ENCODE measurements around the gene INSYN1. TPM values are rescaled to one million over a fixed set of nuclear protein-coding genes. Genes with fewer than 3 reads are reported as not detected.

Gene INSYN1
- total RNA-seq, 4 donors from 2014 or later: 0.77 to 13.5 (median 6.9) TPM

- intact Hi-C loops (cut with DNase I; ENCODE audit: low total_unique reads): no loop called here
- H3K9me3 ChIP-seq: no peaks in the 10 kb centered on the region
- no peak overlapping the region for H3K27ac ChIP-seq
- H3K36me3 ChIP-seq: no peaks in the 10 kb centered on the region
- no peaks in the 10 kb centered on the region for H3K4me1 ChIP-seq
- TF ChIP-seq POLR2A (IDR thresholded peaks at IDR 0.05): no peak
- TF ChIP-seq, protein P1, sequence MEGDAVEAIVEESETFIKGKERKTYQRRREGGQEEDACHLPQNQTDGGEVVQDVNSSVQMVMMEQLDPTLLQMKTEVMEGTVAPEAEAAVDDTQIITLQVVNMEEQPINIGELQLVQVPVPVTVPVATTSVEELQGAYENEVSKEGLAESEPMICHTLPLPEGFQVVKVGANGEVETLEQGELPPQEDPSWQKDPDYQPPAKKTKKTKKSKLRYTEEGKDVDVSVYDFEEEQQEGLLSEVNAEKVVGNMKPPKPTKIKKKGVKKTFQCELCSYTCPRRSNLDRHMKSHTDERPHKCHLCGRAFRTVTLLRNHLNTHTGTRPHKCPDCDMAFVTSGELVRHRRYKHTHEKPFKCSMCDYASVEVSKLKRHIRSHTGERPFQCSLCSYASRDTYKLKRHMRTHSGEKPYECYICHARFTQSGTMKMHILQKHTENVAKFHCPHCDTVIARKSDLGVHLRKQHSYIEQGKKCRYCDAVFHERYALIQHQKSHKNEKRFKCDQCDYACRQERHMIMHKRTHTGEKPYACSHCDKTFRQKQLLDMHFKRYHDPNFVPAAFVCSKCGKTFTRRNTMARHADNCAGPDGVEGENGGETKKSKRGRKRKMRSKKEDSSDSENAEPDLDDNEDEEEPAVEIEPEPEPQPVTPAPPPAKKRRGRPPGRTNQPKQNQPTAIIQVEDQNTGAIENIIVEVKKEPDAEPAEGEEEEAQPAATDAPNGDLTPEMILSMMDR (IDR thresholded peaks at IDR 0.05): no peak
- H3K4me3 ChIP-seq: no peak overlapping the region
- DNase-seq: no peak
- no peaks in the 10 kb centered on the region for H3K27me3 ChIP-seq
Measured at GRCh38 chr15:73756947-73757513, 3.9 kb upstream of the INSYN1 start.

GRCh38 chr15:73756390-73756789, 3.2 kb upstream of the INSYN1 start:
- no peak for DNase-seq
- Histone ChIP-seq H3K27ac (no peak overlapping the region), H3K27me3 (no peaks in the 10 kb centered on the region), H3K4me3 (no peak overlapping the region), H3K4me1 (no peaks in the 10 kb centered on the region), H3K9me3 (no peaks in the 10 kb centered on the region), H3K36me3 (no peaks in the 10 kb centered on the region)
- intact Hi-C loops (cut with DNase I; ENCODE audit: low total_unique reads): no loop called here
- TF ChIP-seq, protein P1 (IDR thresholded peaks at IDR 0.05): no peak
- TF ChIP-seq POLR2A (IDR thresholded peaks at IDR 0.05): no peak

GRCh38 chr15:73755946-73756345, 2.8 kb upstream of the INSYN1 start:
- no peak for TF ChIP-seq POLR2A (IDR thresholded peaks at IDR 0.05)
- TF ChIP-seq, protein P1 (IDR thresholded peaks at IDR 0.05): no peak
- no peak overlapping the region for H3K4me3 ChIP-seq
- no peak for DNase-seq
- intact Hi-C loops (cut with DNase I; ENCODE audit: low total_unique reads): no loop called here
- H3K27ac ChIP-seq: no peak overlapping the region
- no peaks in the 10 kb centered on the region for H3K36me3 ChIP-seq
- H3K4me1 ChIP-seq: no peaks in the 10 kb centered on the region
- no peaks in the 10 kb centered on the region for H3K9me3 ChIP-seq
- no peaks in the 10 kb centered on the region for H3K27me3 ChIP-seq

DNA sequence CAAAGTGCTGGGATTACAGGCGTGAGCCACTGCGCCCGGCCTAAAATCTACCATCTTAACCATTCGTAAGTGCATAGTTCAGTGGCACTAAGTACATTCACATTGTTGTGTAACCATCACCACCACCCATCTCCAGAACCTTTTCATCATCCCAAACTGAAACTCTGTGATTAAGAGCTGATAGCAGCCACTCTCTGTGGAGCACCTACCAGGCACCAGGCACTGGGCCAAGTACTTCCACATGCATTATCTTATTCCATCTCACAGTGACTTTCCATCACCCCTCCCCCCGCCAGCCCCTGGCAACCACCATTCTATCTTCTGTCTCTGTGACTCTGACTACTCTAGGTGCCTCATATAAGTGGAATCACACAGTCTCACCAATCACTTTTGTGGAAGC, 2.3 kb upstream of the INSYN1 start:
- intact Hi-C loops (cut with DNase I; ENCODE audit: low total_unique reads): no loop called here
- H3K27ac ChIP-seq: no peak overlapping the region
- no peaks in the 10 kb centered on the region for H3K4me1 ChIP-seq
- no peaks in the 10 kb centered on the region for H3K27me3 ChIP-seq
- H3K36me3 ChIP-seq: no peaks in the 10 kb centered on the region
- no peaks in the 10 kb centered on the region for H3K9me3 ChIP-seq
- DNase-seq: no peak
- TF ChIP-seq POLR2A (IDR thresholded peaks at IDR 0.05): no peak
- TF ChIP-seq, protein P1 (IDR thresholded peaks at IDR 0.05): no peak
- H3K4me3 ChIP-seq: no peak overlapping the region

DNA sequence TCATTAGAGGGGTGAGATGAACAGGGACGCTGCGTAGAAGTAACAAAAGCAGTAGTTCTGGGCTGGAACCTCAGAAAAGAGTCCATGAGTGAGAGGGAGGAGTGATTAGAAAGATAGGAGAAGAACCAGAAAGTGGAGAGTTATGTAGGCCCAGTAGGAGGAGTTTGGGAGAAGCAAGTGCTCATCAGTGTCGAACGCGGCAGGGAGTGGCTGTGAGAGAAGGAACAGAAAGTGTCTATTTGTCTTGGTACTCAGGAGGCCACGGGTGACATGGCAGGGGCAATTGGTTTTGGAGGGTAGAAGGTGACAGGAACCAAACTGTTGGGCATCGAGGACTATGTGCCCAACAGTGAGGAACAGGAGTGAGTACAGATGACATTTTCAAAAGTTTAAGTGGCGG, 1.3 kb upstream of the INSYN1 start:
- no peaks in the 10 kb centered on the region for H3K27me3 ChIP-seq
- TF ChIP-seq, protein P1 (IDR thresholded peaks at IDR 0.05): no peak
- TF ChIP-seq POLR2A (IDR thresholded peaks at IDR 0.05): no peak
- H3K36me3 ChIP-seq: no peaks in the 10 kb centered on the region
- no peak for DNase-seq
- intact Hi-C loops (cut with DNase I; ENCODE audit: low total_unique reads): no loop called here
- no peaks in the 10 kb centered on the region for H3K4me1 ChIP-seq
- H3K9me3 ChIP-seq: no peaks in the 10 kb centered on the region
- no peak overlapping the region for H3K27ac ChIP-seq
- no peak overlapping the region for H3K4me3 ChIP-seq

All from uterus (tissue), 4 donors.